ENCODE data around the gene PPIA.

DNA sequence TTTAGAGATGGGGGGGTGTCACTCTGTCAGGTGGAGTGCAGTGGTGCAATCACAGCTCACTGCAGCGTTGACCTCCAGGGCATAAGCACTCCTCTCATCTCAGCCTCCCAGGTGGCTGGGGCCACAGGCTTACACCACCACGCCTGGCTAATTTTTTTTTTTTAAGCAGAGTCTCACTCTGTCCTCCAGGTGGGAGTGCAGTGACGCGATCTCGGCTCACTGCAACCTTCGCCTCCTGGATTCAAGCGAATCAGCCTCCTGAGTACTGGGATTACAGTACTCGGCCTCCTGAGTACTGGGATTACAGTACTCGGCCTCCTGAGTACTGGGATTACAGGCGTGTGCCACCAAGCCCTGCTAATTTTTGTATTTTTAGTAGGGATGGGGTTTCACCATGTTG lies 23.6 kb upstream of the PPIA start:
- no peak for TF ChIP-seq GATA2 (IDR thresholded peaks at IDR 0.05; ENCODE audit: low read depth, low read length)
- no peak for TF ChIP-seq GATA3 (IDR thresholded peaks at IDR 0.05; ENCODE audit: low read depth, low read length)
